GM18517 (cell line): Measurements from ENCODE around the gene VPS37B.

Experiments used
- ATAC-seq: cut with Tn5 transposase; IDR thresholded peaks from one replicate; pipeline ENCODE4 v1.9.1; 2021; ENCODE audit warnings: mild to moderate bottlenecking, moderate library complexity; ENCODE audit not compliant: unreplicated experiment

VPS37B gene

DNA sequence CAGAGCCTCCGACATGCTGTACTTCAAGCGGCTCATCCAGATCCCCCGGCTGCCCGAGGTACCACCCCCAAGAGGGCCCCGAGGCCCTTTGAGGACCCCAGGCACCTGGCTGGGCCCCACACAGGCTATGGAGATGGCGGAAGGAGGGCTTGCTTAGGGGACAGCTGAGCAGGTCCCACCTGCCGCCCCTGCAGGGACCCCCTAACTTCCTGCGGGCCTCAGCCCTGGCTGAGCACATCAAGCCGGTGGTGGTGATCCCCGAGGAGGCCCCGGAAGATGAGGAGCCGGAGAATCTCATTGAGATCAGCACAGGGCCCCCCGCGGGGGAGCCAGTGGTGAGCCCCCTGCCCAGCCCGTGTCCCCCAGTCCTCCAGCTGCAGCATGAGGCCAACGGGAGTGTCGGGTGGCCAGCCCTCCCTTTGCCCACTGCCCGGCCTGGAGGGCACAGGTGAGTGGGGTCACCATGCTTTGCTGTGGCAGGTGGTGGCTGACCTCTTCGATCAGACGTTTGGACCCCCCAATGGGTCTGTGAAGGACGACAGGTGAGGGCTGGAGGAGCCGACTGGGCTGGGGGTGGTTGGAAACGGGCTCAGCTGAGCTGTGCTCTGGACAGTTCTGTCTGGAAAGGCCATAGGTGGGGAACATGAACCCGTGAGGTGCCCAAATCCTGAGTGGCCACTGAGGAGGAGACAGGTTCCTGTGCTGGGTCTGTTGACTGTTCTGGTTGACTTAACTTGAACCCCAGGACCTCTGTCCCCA is 40.7 kb downstream of the VPS37B start:
- ATAC-seq = no peak

GRCh38 chr12:122854554-122854953 is 41.4 kb downstream of the VPS37B start:
- no peak for ATAC-seq

DNA sequence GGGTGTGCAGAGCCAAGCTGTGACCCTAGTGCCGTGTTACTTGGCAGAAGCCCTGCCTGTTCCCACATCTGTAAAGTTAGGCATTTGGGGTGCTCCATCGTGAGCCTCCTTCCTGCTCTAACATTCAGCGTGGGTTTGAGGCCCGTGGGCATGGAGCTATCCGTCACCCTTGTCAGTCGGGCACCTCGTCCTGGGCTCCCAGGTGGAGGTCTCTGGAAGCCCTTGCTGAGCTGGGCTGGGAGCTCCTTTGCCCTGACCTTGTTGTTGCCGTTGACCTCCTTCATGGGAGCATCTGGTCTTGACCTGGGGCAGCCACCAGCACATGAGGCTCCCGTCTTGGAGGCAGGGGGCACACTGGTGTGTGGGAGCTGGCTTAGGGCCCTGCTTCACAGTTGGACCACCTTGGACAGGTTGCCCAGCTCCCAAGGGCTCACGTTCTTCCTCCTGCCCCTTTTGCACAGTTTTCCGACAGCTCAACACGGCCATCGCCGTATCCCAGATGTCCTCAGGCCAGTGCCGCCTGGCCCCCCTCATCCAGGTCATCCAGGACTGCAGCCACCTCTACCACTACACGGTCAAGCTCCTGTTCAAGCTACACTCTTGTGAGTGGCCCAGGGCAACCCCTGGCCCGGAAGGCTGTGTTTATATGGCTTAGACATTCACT is 42.2 kb downstream of the VPS37B start:
- no peak for ATAC-seq

- ATAC-seq = no peak
Observed at GRCh38 chr12:122852336-122853275, 43.3 kb downstream of the VPS37B start.

DNA sequence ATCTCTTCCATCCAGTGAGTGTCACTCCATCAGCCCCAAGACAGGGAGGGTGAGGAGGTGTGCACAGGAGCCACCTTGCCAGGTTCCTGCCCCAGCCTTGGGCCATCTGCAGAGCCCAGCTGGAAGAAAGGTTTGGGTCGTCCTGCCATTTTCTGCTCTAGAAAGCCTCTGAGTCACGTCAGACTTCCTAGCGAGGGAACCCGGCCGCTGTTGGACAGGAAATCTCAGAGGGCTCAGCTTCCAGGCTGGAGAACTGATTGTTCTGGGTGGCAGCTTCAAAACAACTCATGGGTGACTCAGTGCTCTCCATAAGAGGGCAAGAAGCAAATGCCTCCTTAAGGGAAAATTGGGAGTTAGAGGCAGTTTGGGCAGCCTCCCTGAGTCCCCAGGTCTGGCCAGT is 44.1 kb downstream of the VPS37B start:
- no peak for ATAC-seq

GRCh38 chr12:122850695-122851350 is 45.1 kb downstream of the VPS37B start:
- no peak for ATAC-seq

DNA sequence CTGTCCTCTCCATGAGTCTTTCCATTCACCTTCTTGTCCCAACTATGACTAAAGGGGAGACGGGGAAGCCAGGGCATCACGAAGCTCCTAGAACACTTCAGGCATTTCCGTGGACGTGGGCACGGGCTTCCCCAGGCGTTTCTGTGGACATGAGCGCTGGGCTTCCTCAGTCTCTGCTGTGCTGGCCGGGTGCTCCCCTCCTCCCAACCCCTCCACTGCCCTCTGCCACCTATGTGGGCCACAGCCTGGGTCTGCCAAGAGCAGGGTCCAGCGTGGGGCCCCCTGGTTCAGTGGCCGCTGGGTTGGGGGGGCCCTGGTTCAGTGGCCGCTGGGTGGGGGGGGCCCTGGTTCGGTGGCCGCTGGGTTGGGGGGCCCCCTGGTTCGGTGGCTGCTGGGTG is 45.9 kb downstream of the VPS37B start:
- no peak for ATAC-seq

GRCh38 chr12:122849352-122850047 is 46.4 kb downstream of the VPS37B start:
- no peak for ATAC-seq

DNA sequence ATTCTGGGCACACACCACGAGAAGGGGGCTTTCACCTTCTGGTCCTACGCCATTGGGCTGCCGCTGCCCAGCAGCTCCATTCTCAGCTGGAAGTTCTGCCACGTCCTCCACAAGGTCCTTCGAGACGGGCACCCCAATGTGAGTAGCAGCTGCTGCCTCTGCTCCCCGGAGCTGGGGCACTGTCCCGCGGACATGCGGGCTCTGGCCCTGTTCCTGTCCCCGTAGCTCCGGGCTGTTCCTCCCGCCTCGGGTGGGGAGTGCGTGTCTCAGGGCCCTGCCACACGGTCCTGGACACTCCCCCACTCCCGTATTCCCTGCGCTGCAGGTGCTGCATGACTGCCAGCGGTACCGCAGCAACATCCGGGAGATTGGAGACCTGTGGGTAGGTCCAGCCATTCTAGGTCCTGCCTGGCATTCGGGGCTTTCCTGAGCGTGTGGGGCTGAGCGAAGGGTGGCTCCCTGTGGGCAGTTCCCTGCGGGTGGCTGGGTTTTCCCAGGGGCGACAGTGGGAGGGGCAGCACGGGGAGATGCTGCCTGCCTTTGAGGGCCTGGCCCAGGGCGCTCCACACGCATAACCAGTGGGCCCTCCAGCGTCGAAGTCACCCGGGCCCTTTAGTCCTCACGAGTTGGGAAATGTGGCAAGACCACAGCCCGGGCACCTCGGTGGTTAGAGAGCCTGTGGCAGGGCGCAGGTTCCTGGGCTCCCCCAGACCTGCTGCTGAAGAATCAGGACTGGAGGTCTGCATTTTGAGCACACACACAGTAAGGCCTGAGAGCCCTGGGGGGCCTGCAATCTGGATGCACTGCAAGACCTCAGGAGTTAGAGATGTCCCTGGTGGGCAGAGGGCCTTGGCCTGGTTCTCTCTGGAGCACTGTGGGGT is 47.2 kb downstream of the VPS37B start:
- ATAC-seq = no peak

DNA sequence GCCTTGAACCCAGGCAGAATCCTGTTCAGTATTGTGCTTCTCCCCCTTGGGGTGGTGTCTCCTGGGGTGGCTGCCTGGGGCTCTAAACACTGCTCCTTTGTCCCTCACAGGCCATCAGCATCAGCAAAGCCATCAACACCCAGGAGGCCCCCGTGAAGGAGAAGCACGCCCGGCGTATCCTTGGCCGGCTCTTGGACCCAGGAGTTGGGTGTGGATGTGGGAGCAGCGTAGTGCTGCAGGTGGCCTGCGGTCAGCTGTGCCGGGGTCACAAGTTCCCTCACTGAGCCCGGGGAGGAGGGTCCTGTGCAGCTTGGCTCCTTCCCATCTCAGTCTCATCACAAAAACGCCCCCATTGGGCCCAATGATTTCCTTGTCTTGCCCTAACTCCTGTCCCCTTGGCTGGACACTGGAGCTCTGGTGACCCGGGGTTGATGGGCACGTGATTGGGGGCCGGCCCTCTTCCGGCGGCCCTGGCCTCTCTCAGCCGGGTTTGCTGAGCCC is 48.0 kb downstream of the VPS37B start:
- ATAC-seq = no peak

DNA sequence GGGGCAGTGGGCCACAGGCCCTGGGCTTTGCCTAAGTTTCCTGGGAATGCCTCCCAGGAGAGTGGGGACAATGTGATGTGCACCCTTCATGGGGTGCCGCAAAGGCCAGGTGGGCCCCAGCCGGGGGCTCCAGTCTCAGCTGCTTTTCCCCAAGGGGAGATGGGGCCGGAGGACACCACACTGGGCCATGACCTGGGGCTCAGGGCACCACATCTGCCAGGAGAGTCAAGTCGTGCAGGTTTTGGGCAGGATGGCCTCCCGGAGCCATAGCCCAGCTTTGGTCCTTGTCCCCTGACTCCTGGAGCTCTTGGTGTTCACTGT is 48.4 kb downstream of the VPS37B start:
- no peak for ATAC-seq

DNA sequence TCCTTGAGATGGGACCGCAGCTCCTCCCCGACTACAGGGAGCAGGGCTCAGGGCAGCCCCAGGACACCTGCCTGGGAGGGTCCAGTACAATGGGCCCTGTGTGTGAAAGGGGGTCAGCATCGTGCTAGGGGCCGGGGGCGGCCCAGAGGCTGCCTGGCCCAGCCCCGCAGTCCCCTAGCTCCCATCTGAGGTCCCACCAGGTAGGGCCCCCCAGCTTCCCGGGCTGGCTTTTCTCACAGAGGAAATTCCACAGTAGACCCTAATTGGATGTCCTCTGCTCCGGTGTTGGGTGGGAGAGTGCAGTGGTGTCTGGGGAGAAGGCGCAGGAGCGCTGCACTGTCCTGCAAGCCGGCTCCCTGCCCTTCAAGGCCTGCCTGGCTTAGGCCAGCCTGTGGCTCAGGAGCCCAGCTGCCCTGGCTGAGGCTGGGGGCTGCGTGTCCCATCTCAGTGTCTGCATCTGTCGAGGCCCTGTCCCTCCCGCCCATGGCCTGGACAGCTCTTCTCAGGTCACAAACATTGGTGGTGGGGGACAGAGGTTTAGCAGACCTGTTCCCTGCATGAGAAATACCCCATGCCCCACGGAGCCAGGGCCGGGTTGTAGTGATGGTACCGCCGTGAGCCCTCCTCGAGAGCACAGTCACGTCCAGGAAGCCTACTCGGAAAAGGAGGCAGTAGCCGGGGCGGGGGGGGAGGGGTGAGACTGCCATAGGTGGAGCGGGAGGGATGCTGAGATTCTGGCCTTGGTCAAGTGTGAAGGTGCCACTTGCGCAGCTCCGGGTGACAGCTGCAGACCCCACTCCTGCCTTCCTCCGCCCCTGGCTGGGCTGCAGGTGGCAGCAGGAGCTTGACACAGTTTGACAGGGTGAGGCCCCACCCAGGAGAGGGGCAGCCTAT is 49.1 kb downstream of the VPS37B start:
- ATAC-seq = no peak

- ATAC-seq = no peak
Observed at GRCh38 chr12:122845865-122846621, 49.9 kb downstream of the VPS37B start.

DNA sequence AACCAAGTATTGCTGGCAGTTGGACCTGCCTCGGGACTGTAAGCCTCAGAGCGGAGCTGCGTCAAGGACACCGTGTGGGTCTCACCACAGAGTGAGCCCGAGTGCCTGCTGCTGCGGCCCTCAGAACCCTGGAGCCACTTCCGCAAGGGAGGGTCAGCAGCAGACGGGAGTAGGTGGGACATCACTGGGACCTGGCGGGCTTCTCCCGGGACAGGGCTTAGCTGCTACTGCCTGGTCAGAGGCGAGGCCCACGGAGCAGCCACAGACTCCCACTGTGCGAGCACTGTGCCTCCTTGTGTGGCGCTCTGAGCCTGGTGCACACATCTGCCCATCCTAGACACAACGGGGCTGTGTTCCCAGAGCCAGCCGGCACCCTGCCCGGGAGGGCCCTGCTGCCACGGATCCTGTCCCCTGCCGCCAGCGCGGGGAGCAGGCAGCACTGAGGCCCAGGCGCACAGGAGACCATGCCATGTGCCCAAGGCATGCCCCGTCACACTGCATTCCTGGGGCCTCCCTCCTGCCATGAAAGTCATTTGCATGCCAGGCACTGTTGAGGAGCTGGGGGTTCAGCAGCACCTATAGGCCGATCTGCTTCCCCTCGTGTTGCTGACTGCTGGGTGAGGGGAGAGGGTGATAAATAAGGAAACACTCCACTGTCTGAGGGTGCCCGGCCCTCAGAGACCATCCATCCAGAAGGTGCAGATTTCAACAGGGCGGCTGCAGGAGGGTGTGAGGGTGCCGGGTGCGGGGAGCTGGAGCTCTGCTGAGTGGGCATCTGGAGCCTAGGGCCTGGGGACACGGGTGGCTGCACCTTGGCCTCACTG is 50.7 kb downstream of the VPS37B start:
- no peak for ATAC-seq

DNA sequence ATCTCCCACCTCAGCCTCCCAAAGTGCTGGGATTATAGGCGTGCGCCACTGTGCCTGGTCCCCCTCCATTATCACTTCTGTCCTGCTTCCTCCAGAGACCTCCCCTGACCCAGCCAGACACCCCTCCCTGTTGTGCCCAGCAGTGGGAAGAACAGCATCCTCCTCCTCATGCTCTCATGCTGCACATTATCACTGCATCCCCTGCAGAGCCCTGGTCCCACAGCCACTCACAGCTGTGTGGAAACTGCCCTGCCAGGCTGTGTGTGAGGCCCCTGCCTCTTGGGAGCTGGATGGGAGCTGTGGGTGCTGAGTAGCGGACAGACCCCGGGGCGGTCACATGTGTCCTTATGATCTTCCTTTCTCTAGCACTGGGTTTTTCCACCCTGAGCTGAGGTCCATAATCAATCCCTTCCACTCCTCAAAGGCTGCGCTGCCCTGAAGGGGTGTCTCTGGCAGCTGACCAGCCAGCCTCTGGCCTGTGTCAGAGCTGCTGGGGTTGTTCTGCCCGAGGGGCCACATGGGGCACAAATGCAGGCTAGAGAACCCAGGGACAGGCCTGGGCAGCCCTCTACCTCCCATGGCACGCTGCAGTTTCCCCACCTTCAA is 51.5 kb downstream of the VPS37B start:
- ATAC-seq = no peak

- no peak for ATAC-seq
Observed at GRCh38 chr12:122843455-122843854, 52.5 kb downstream of the VPS37B start.
